HepG2 (cell line): ENCODE results near the gene CRADD. TPM values are rescaled to one million over a fixed set of nuclear protein-coding genes. Genes with fewer than 3 reads are reported as not detected.

ENCODE experiments used
- ATAC-seq: fragments of 200-7000 bp; cut with Tn5 transposase; 3 replicates; pipeline ENCODE4 v1.9.1; 2020; ENCODE audit warnings: mild to moderate bottlenecking, moderate library complexity
- BruUV-seq: library from RNA; stranded (reverse); fragments of 400-500 nt; replicated peaks from 2 replicates; lab custom pipeline; 2021; lab: Mats Ljungman, UMichigan
- CTCF ChIA-PET: fragments of 300-600 bp; formaldehyde crosslinking; extraction: SDS; loops from one replicate; lab custom pipeline; 2021; ENCODE audit warnings: low total read pairs, inconsistent platforms, low intra/inter-chr PET ratio; lab: Yijun Ruan, JAX
- POLR2A ChIA-PET: fragments of 350-600 bp; sonication (Branson Sonifier 250); formaldehyde crosslinking; loops from one replicate; lab custom pipeline; 2020; ENCODE audit warnings: antibody characterized with exemption, inconsistent platforms; lab: Yijun Ruan, JAX
- DNase-seq: peaks from one replicate; pipeline ENCODE4 v3.0.0-alpha.2; 2015; ENCODE audit warnings: low spot score
- FAIRE-seq: peaks from 3 replicates; lab custom pipeline; 2011; peaks lifted over from hg19 to GRCh38; lab: Jason Lieb, UNC
- H2AFZ ChIP-seq: one replicate; pipeline ENCODE4 v1.6.1; 2011; ENCODE audit warnings: low read length, inconsistent platforms
- H3K27ac ChIP-seq: fragments of 300-600 bp; 3 replicates; pipeline ENCODE4 v1.8.0; 2011; ENCODE audit warnings: mixed run types, mild to moderate bottlenecking, mixed read lengths, low read length, inconsistent platforms; ENCODE audit not compliant: insufficient read depth; ENCODE audit errors: extremely low read length
- H3K27me3 ChIP-seq, 2 experiments: fragments of 200-600 bp in 1 of 2; 2 replicates in 1 of 2; 3 replicates in 1 of 2; pipeline versions ENCODE4 v1.6.0 to v1.8.0; 2011; ENCODE audit warnings: low read length in 2 of 2, mild to moderate bottlenecking in 2 of 2, moderate library complexity in 2 of 2, inconsistent platforms in 1 of 2; ENCODE audit not compliant: insufficient read depth in 2 of 2, control insufficient read depth in 1 of 2
- H3K36me3 ChIP-seq, 2 experiments: fragments of 200-600 bp in 1 of 2; replicated peaks in 1 of 2; 2 replicates in 1 of 2; 3 replicates in 1 of 2; pipeline versions ENCODE4 v1.5.1 to v1.8.0; 2011; ENCODE audit warnings: low read length in 2 of 2, inconsistent platforms in 1 of 2; ENCODE audit not compliant: insufficient read depth in 2 of 2, control insufficient read depth in 1 of 2
- H3K4me1 ChIP-seq: 2 replicates; pipeline ENCODE4 v1.5.1; 2012; ENCODE audit warnings: low read length, inconsistent platforms; ENCODE audit not compliant: insufficient read depth
- H3K4me2 ChIP-seq: 2 replicates; pipeline ENCODE4 v1.6.0; 2011; ENCODE audit warnings: low read depth, low read length, inconsistent platforms
- H3K4me3 ChIP-seq, 3 experiments: fragments of 200-600 bp in 1 of 3; sonication (generic), shearing (Covaris generic) in 1 of 3; replicated peaks in 1 of 3; 2 replicates each; pipeline ENCODE4 v1.5.1; 2011 to 2016; ENCODE audit warnings: low read length in 3 of 3, inconsistent platforms in 2 of 3, low read depth in 2 of 3, mild to moderate bottlenecking in 2 of 3, control low read depth in 1 of 3, mixed read lengths in 1 of 3; ENCODE audit not compliant: insufficient read depth in 1 of 3
- H3K79me2 ChIP-seq: one replicate; pipeline ENCODE4 v1.6.1; 2011; ENCODE audit warnings: low read length, inconsistent platforms; ENCODE audit not compliant: insufficient read depth
- H3K9ac ChIP-seq: 2 replicates; pipeline ENCODE4 v1.6.0; 2011; ENCODE audit warnings: mild to moderate bottlenecking, low read depth, low read length, inconsistent platforms; ENCODE audit not compliant: insufficient read depth
- H3K9me3 ChIP-seq: 2 replicates; pipeline ENCODE4 v1.5.1; 2012; ENCODE audit warnings: mild to moderate bottlenecking, low read length
- H4K20me1 ChIP-seq: 2 replicates; pipeline ENCODE4 v1.6.0; 2011; ENCODE audit warnings: inconsistent platforms, mild to moderate bottlenecking, low read length, moderate library complexity; ENCODE audit not compliant: insufficient read depth
- GPBP1L1 ChIP-seq: sonication (generic); formaldehyde crosslinking; IDR thresholded peaks from 2 replicates; pipeline ENCODE4 v1.5.0; 2020; ENCODE audit warnings: mild to moderate bottlenecking, missing genetic modification reagents
- GRHL1 ChIP-seq: sonication (generic); formaldehyde crosslinking; conservative IDR thresholded peaks from 2 replicates; pipeline ENCODE4 v1.8.0; 2022; ENCODE audit warnings: missing genetic modification reagents
- HHEX ChIP-seq: IDR thresholded peaks from 2 replicates; pipeline ENCODE4 v1.6.1; 2016; ENCODE audit warnings: control low read depth
- IRF2 ChIP-seq: IDR thresholded peaks from 2 replicates; pipeline ENCODE4 v1.6.1; 2018; ENCODE audit warnings: missing genetic modification reagents, missing compliant biosample characterization
- PCBP1 ChIP-seq: fragments of 200-400 bp; formaldehyde crosslinking; IDR thresholded peaks from 2 replicates; pipeline ENCODE4 v1.6.1; 2017; ENCODE audit warnings: mild to moderate bottlenecking, low read depth, low read length, borderline replicate concordance
- POLR2AphosphoS2 ChIP-seq: IDR thresholded peaks from 2 replicates; pipeline ENCODE4 v1.6.1; 2011; ENCODE audit warnings: low read depth, low read length, improper control_type of control experiment
- RFX1 ChIP-seq: fragments of 450-650 bp; IDR thresholded peaks from 2 replicates; pipeline ENCODE4 v1.6.1; 2017
- ZBTB2 ChIP-seq: sonication (generic); formaldehyde crosslinking; IDR thresholded peaks from 2 replicates; pipeline ENCODE4 v1.8.0; 2022; ENCODE audit warnings: low read depth, missing genetic modification reagents
- ZNF10 ChIP-seq: sonication (generic); formaldehyde crosslinking; IDR thresholded peaks from 2 replicates; pipeline ENCODE4 v1.4.0; 2020; ENCODE audit warnings: mild to moderate bottlenecking, low read depth, missing genetic modification reagents, borderline replicate concordance
- ZNF431 ChIP-seq: sonication (generic); formaldehyde crosslinking; IDR thresholded peaks from 2 replicates; pipeline ENCODE4 v1.9.0; 2022; ENCODE audit warnings: missing genetic modification reagents, low read depth, mild to moderate bottlenecking, borderline replicate concordance
- ZNF616 ChIP-seq: sonication (generic); formaldehyde crosslinking; IDR thresholded peaks from 2 replicates; pipeline ENCODE4 v1.5.0; 2020; ENCODE audit warnings: low read depth, mild to moderate bottlenecking, missing genetic modification reagents
- ZNF691 ChIP-seq: sonication (generic); formaldehyde crosslinking; IDR thresholded peaks from 2 replicates; pipeline ENCODE4 v1.4.0; 2020; ENCODE audit warnings: missing genetic modification reagents, low read depth, mild to moderate bottlenecking, borderline replicate concordance
- ZNF772 ChIP-seq: sonication (generic); formaldehyde crosslinking; IDR thresholded peaks from 2 replicates; pipeline ENCODE4 v1.5.0; 2020; ENCODE audit warnings: mild to moderate bottlenecking, missing genetic modification reagents
- WGBS: methylation state at CpG from one replicate; pipeline ENCODE4 v1.1.6; 2017; ENCODE audit warnings: low lambda C conversion rate; 5-methylcytosine and 5-hydroxymethylcytosine counted together
- in situ Hi-C: cut with HindIII; loops from 2 replicates; pipeline ENCODE4 v1.10.0; 2017; ENCODE audit warnings: low pct_unique_long_range_greater_than_20kb; ENCODE audit not compliant: extremely low pct_ligation_motif_present
- intact Hi-C: fragments of 100-400 bp; cut with micrococcal nuclease; formaldehyde crosslinking; loops from one replicate; pipeline ENCODE4 v1.10.0; 2022; ENCODE audit not compliant: unreplicated experiment
- polyA plus RNA-seq, 8 experiments: library from polyadenylated mRNA; depleted of rRNA in 3 of 8; stranded (reverse) in 7 of 8; unstranded in 1 of 8; fragments of >200 nt; fragmentation: Illumina TruSeq in 4 of 8; extraction: Trizol in 4 of 8; gene quantifications; 2 replicates each; pipeline versions ENCODE4 v1.2.1 to v1.2.3, GENCODE V29; 2011 to 2016; ENCODE audit warnings: low read depth in 4 of 8, missing spikeins in 1 of 8, mixed read lengths in 1 of 8; ENCODE audit not compliant: insufficient read depth in 1 of 8
- total RNA-seq, 5 experiments: library from RNA; depleted of rRNA; stranded (reverse); fragments of >200 nt; fragmentation: Illumina TruSeq; extraction: Trizol; gene quantifications; 2 replicates each; pipeline ENCODE4 v1.2.3, GENCODE V29; 2016; ENCODE audit warnings: low read depth in 1 of 5
- TF ChIP-seq, protein P1 (sequence below): sonication (generic); formaldehyde crosslinking; IDR thresholded peaks from 2 replicates; pipeline ENCODE4 v1.5.1; 2020; ENCODE audit warnings: mild to moderate bottlenecking, missing genetic modification reagents, moderate library complexity

Gene CRADD
- total and polyA plus RNA-seq, 2 of the 13 experiments (the other 11 are each of a cell fraction or from before 2014, with no cell fraction given) = 12.4 to 18.8 TPM

DNA sequence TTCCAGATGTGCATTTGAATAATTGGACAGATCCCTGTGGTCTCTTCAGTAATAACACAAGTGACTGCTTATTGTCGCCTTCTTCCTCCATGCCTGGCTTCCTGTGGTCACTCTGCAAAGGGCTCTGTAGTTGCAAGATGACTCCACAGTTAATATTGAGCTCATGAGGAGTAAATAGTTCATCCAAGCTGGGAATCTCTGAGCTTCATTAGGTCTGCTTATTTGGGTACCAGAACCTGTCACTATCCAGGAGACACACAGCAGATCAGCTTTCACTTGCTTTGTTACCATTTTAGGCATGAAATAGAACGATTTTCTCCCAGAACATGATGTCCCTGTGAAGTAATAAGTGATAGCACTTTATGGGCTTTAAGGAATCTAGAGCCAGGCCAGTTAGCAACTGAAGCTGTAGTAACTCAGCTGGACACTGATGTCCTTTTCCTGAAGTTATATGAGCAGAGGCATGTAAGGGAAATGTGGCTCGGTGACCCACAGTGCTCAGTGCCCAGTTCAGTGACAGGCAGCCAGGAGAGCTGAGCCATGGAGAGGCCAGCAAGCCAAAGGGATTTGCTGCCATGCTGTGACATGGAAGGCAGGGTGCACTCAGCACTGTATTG lies 50.1 kb downstream of the CRADD start:
- FAIRE-seq (peak; percentile 44), ATAC-seq (peak; percentile 94), DNase-seq (no peak)
- H4K20me1 ChIP-seq = no peaks in the 10 kb centered on the region
- H3K4me1 ChIP-seq = peaks cover 48% of the 10 kb centered on the region
- CTCF ChIA-PET = no interaction called here
- in situ Hi-C loops = no loop called here
- BruUV-seq = no TSS peak
- no peak overlapping the region for H2AFZ ChIP-seq
- H3K27me3 ChIP-seq = no peaks in the 10 kb centered on the region
- H3K36me3 ChIP-seq = no peaks in the 10 kb centered on the region
- H3K27ac ChIP-seq = peak overlapping the region; percentile 76
- H3K4me2 ChIP-seq = peak overlapping the region; percentile 67
- no peaks in the 10 kb centered on the region for H3K79me2 ChIP-seq
- peak overlapping the region; percentile 39 for H3K9ac ChIP-seq
- POLR2A ChIA-PET = interaction anchor here (0.8 to 0.9 kb wide), 3 partner anchors 32 to 50 kb away, joined by 3 read pairs; partner anchors contain the start of gene CRADD
- intact Hi-C loops = loop anchor here (1.0 kb wide), 1 partner anchor 50 kb away; the partner anchor contains the start of gene CRADD
- no peaks in the 10 kb centered on the region for H3K9me3 ChIP-seq
- 42% methylated on average over 3 of the region's 3 CpGs for WGBS
- H3K4me3 ChIP-seq = peak overlapping the region in 1 of 3 experiments; percentile 20; a peak in 1 of 6 replicates
- TF ChIP-seq ZNF691 (CRISPR knock-in tag) = peak; percentile 75; the same call in 1 of the 2 replicates
- TF ChIP-seq ZNF431 (CRISPR knock-in tag) = no peak
- TF ChIP-seq GPBP1L1 = no peak
- TF ChIP-seq, protein P1, sequence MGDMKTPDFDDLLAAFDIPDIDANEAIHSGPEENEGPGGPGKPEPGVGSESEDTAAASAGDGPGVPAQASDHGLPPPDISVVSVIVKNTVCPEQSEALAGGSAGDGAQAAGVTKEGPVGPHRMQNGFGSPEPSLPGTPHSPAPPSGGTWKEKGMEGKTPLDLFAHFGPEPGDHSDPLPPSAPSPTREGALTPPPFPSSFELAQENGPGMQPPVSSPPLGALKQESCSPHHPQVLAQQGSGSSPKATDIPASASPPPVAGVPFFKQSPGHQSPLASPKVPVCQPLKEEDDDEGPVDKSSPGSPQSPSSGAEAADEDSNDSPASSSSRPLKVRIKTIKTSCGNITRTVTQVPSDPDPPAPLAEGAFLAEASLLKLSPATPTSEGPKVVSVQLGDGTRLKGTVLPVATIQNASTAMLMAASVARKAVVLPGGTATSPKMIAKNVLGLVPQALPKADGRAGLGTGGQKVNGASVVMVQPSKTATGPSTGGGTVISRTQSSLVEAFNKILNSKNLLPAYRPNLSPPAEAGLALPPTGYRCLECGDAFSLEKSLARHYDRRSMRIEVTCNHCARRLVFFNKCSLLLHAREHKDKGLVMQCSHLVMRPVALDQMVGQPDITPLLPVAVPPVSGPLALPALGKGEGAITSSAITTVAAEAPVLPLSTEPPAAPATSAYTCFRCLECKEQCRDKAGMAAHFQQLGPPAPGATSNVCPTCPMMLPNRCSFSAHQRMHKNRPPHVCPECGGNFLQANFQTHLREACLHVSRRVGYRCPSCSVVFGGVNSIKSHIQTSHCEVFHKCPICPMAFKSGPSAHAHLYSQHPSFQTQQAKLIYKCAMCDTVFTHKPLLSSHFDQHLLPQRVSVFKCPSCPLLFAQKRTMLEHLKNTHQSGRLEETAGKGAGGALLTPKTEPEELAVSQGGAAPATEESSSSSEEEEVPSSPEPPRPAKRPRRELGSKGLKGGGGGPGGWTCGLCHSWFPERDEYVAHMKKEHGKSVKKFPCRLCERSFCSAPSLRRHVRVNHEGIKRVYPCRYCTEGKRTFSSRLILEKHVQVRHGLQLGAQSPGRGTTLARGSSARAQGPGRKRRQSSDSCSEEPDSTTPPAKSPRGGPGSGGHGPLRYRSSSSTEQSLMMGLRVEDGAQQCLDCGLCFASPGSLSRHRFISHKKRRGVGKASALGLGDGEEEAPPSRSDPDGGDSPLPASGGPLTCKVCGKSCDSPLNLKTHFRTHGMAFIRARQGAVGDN = peak; percentile 20; the same call in 1 of the 2 replicates
- no peak for TF ChIP-seq RFX1
- no peak for TF ChIP-seq ZBTB2 (CRISPR knock-in tag)
- TF ChIP-seq ZNF616 = no peak
- no peak for TF ChIP-seq HHEX (CRISPR knock-in tag)
- no peak for TF ChIP-seq PCBP1
- no peak for TF ChIP-seq ZNF772 (CRISPR knock-in tag)
- no peak for TF ChIP-seq ZNF10
- no peak for TF ChIP-seq GRHL1
- no peak for TF ChIP-seq IRF2 (CRISPR knock-in tag)
- TF ChIP-seq POLR2AphosphoS2 = no peak
